Measurements from ENCODE around the gene PTPRR. TPM values are rescaled to one million over a fixed set of nuclear protein-coding genes. Genes with fewer than 3 reads are reported as not detected.
A peak's percentile ranks its signal among the peaks of the same experiment; 100 is the strongest.

Gene PTPRR
- total and polyA plus RNA-seq, 8 donors = 0.45 to 11.1 (median 3.9) TPM; not detected in 2

- peaks cover 0 to 10% (median 0%) of the 10 kb centered on the region in 4 donors for H3K4me1 ChIP-seq
- no peak overlapping the region for H3K4me3 ChIP-seq
- peak overlapping the region in 2 of 5 donors; percentile 3 to 14 for H3K27ac ChIP-seq
- intact Hi-C loops (cut with DNase I; ENCODE audit: low total_unique reads) = loop anchor here (5.0 kb wide), 1 partner anchor 130 kb away; no protein-coding TSS in a partner anchor
- no peaks in the 10 kb centered on the region for H3K9me3 ChIP-seq
- DNase-seq = no peak
- TF ChIP-seq POLR2AphosphoS5 (IDR thresholded peaks at IDR 0.05) (no peak), EP300 (IDR thresholded peaks at IDR 0.05) (no peak), POLR2A (IDR thresholded peaks at IDR 0.05) (no peak), CTCF (IDR thresholded peaks at IDR 0.05) (no peak)
- peaks cover 0 to 8% (median 0%) of the 10 kb centered on the region in 3 donors for H3K27me3 ChIP-seq
- no peaks in the 10 kb centered on the region for H3K36me3 ChIP-seq
- WGBS, 5 donors = 73 to 81% (median 79%) methylated on average over 11 of the region's 11 CpGs
Measured at GRCh38 chr12:70721656-70722357, 198.7 kb downstream of the PTPRR start.

DNA sequence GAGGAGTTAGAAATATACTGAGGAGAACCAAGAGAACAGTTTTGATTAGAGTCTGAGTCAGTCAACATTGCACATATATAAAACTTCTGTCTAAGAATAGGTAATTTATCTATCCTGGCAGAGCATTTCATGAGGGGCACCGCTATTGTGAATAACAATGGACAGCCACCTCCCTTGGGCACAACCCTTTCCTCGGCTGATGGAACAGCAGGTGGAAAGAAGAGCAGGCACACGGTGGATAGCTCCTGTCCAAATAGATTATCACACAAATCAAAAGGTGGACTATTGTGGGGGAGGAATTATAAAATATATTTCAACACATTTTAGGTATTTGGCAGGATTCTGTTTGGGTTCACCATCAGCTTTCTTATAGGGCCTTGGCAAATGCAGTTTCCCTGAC, 199.3 kb downstream of the PTPRR start:
- Histone ChIP-seq H3K4me1 (peaks cover 0 to 10% (median 0%) of the 10 kb centered on the region in 4 donors), H3K27ac (peak overlapping the region in 1 of 5 donors; percentile 14), H3K36me3 (no peaks in the 10 kb centered on the region), H3K27me3 (peaks cover 0 to 14% (median 0%) of the 10 kb centered on the region in 3 donors), H3K4me3 (no peak overlapping the region), H3K9me3 (no peaks in the 10 kb centered on the region)
- WGBS, 5 donors = 63 to 75% (median 72%) methylated on average over 3 of the region's 3 CpGs
- no peak for DNase-seq
- intact Hi-C loops (cut with DNase I; ENCODE audit: low total_unique reads) = loop anchor here (5.0 kb wide), 1 partner anchor 129 kb away; no protein-coding TSS in a partner anchor
- no peak for TF ChIP-seq POLR2A (IDR thresholded peaks at IDR 0.05)
- no peak for TF ChIP-seq POLR2AphosphoS5 (IDR thresholded peaks at IDR 0.05)
- TF ChIP-seq EP300 (IDR thresholded peaks at IDR 0.05) = no peak
- no peak for TF ChIP-seq CTCF (IDR thresholded peaks at IDR 0.05)

GRCh38 chr12:70719672-70720420, 200.7 kb downstream of the PTPRR start:
- TF ChIP-seq CTCF (IDR thresholded peaks at IDR 0.05) (peak in 5 of 7 experiments; percentile 39 to 77 (median 66)), POLR2A (IDR thresholded peaks at IDR 0.05) (no peak)
- Histone ChIP-seq H3K9me3 (no peaks in the 10 kb centered on the region), H3K36me3 (no peaks in the 10 kb centered on the region), H3K4me1 (peaks cover 0 to 10% (median 0%) of the 10 kb centered on the region in 4 donors), H3K4me3 (peak overlapping the region in 1 of 4 donors; percentile 14), H3K27me3 (peaks cover 0 to 18% (median 0%) of the 10 kb centered on the region in 3 donors), H3K27ac (peak overlapping the region in 3 of 5 donors; percentile 8 to 15 (median 13))
- 26 to 35% (median 30%) methylated on average over 19 of the region's 19 CpGs for WGBS, 5 donors
- intact Hi-C loops (cut with DNase I; ENCODE audit: low total_unique reads) = loop anchor here (5.0 kb wide), 1 partner anchor 128 kb away; no protein-coding TSS in a partner anchor
- peak in 1 of 2 donors; percentile 72 for DNase-seq

DNA sequence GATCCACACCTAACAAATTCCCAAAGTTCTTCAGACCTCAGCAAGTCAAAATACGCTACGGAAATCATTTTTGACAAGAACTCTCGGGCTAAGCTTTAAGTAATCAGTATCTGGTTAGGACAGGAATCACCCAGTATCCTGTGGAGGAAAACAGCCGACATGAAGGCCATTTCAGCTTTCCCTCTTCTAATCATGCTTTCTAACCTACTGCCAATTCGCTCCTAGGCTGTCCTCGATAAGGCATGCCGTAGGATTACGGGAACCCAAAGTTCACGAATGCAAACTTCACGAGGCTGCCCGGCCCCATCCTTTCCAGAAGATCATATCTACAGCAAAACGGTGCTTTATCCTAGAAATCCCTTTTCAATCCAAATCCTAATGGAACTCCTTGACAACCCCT, 201.5 kb downstream of the PTPRR start:
- peaks cover 0 to 18% (median 0%) of the 10 kb centered on the region in 3 donors for H3K27me3 ChIP-seq
- no peaks in the 10 kb centered on the region for H3K9me3 ChIP-seq
- no peak for DNase-seq
- intact Hi-C loops (cut with DNase I; ENCODE audit: low total_unique reads) = no loop called here
- H3K36me3 ChIP-seq = no peaks in the 10 kb centered on the region
- H3K4me3 ChIP-seq = no peak overlapping the region
- 75 to 90% (median 86%) methylated on average over 12 of the region's 12 CpGs for WGBS, 5 donors
- peaks cover 0 to 10% (median 0%) of the 10 kb centered on the region in 4 donors for H3K4me1 ChIP-seq
- TF ChIP-seq POLR2A (IDR thresholded peaks at IDR 0.05) = no peak
- H3K27ac ChIP-seq = peak overlapping the region in 2 of 5 donors; percentile 8 to 11

Measured in stomach (tissue), 9 donors.